NCI-H2107 (cell line): ENCODE data around the gene SMKR1.
"Not testable (repeated sequence)": the region's sequence is repeated elsewhere in the genome, so short reads cannot be mapped to it uniquely, and the experiment has no call there.

ENCODE experiments used
- DNase-seq: peaks from one replicate; lab custom pipeline; 2025; lab: John Stamatoyannopoulos, UW

The SMKR1 gene

DNA sequence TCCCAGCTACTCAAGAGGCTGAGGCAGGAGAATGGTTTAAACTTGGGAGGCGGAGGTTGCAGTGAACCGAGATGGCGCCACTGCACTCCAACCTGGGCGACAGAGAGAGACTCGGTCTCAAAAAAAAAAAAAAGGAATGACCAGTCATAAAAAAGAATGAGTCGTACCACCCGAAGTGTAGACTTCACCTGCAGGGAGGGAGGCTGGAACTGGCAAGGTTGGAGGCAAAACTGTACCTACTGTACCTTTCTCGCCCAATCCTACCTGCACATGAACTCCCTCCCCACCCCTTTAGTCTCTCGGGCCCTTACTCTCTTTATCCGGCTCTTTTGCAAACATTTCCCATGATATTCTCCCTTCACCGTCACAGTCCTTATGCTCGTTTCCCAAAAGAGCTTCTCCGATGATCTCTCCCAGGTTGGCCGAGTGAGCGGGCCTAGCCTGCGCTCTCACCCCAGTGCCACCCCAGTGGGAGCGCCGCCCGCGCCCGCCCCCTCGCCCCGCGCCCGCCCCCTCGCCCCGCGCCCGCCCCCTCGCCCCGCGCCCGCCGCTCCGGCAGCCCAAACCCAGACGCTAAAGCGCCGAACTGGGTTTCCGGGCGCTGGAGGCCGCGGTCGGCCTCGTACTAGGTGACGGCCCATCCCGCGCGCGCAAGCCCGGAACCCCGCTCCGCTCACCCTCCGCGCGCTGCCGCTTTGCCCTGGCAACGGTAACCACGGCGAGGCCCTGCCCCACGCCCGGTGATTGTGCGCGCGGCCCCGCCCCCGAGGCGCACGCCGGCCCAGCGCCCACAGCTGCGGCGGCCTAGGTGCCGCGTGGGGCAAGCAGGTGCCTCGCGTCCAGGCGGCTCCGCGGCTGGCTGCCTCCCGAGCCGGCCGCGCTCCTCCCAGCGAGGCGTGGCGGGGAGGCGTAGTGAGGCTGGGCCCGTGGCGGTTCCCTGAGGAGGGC is at the start of gene SMKR1:
Gene SMKR1 (plus strand): TSS at position 772 of the 948 bp plus-strand sequence. CDS start 294 bp downstream, outside the sequence.
- DNase-seq, result peak; percentile 81

DNA sequence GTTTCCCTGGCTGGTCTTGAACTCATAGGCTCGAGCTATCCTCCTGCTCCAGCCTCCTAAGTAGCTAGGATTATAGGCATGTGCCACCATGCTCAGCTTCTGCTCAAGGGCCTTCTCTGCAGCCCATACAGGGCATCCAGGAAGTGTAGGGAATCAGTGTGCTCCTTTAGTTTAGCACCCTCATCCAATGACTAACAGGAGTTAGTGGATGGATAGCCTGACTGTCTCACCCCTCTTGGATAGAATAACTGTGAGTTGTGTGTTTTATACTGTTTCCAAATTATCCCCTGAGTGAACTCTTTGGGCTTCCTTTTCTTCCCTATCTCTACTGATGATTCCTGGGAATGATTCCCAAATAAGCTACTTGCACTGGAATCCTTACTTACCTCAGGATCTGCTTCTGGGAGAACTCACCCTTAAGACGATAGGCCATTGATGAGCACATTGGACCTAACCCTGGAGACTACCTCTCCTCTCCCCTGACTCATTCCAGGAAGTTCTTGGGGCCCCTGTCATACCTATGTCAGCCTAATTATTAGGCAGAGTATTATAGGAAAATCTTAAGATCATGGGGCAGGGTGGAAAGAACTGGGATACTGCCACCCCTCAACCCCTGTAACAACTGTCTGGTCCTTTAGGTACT is 49.6 kb upstream of the SMKR1 start:
- no peak for DNase-seq

DNA sequence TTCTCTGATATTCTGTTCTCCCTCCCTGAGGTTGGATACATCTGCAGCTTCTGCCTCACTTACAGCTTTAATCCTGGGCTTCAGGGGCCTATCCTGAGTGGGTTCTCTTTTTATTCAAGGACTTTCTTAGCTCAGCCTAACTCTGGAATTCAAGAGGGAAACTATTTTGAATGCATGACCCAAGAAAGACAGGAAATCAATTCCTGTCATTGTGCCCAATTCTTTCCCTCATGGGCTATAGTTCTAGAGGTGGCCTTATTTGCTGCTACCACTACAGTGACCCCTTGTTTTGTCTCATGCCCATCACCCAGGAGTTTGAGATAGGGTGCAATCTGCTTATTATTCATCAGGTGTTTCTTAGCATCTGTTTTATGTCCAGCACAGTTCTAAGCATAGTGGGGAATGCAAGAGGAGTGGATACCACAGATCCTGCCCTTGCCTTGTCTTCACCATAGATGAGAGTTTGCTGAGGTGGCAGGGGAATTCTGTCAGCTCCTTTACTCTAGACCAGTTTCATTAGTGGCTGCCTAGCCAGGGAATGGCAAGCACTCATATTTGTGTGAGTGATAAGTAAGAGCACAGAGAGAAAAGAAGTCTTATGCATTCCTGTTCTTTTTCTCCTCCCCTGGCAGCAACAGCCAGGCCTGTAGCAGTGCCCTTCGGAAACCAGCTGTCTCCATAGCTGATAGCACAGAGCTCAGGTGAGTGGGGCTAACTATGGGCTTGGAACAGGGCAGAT is 48.7 kb upstream of the SMKR1 start:
- no peak for DNase-seq

DNA sequence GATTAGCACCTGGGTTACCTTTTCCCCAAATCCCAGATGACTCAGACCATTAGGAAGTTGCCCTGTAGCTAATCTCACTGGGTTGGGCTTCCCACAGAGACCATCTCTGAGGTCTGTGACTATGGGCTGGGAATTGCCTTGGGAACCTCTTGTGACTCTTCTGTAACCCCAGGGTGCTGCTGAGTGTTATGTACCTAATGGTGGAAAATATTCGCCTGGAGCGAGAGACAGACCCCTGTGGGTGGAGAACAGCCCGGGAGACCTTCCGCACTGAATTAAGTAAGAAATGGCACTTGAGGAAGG is 48.1 kb upstream of the SMKR1 start:
- DNase-seq, result no peak

DNA sequence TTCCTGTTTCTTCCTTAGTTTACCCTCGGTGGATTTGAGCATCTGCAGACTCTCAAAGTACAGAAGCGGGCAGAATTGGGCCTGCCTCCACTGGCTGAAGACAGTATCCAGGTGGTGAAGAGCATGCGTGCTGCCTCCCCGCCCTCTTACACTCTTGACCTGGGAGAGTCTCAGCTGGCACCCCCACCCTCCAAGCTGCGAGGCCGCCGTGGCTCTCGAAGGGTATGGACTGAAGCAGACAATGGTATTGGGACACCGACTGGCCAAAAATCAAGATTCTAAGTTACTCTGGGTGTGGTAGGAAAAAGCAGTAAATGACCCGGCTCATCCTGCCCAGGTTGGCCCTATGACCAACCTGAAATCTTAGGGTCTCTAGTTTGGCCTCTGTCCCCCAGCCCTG is 45.9 kb upstream of the SMKR1 start:
- DNase-seq, result no peak

DNA sequence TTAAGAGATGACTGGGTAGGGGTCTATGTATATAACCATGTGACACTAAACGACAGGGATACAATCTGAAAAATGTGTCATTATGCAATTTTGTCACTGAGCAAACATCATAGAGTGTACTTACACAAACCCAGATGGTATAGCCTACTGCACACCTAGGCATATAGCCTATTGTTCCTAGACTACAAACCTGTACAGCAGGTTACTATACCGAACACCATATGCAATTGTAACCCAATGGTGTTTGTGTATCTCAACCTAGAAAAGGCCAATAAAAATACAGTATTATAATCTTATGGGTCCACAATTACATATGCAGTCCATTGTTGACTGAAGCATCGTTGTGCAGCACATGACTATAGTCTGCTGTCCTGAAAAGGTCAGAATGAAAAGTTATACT is 45.2 kb upstream of the SMKR1 start:
- no peak for DNase-seq

DNA sequence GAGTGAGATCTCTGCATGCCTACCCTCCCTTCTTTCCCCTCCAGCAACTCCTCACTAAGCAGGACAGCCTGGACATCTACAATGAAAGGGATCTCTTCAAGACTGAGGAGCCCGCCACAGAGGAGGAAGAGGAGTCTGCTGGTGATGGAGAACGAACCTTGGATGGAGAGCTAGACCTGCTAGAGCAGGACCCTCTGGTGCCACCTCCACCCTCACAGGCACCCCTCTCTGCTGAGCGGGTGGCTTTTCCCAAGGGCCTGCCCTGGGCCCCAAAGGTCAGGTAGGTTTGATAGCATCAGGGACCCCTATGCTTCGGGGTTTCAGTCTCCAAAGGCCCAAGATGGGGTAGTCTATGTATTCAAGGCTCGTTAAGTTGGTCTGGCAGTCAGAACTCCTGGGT is 44.2 kb upstream of the SMKR1 start:
- DNase-seq, result no peak

DNA sequence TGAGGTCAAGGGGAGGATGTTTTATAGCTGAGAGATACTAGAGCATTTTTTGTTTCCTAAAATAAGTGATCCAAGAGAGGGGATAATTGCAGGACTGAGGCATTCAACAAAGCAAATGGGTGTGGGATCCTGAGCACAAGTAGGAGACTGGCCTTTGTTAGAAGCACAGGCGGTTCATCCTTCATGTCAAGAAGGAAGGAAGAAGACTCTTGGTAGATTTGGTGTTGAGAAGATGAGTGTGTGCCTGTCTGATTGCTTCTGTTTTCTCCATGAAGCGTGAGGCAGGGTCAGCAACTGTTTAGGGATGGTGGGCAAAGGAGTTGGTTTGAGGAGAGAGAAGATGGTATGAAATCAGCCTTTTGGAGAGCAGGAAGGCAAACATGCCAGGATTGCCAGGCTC is 40.5 kb upstream of the SMKR1 start:
- no peak for DNase-seq

DNA sequence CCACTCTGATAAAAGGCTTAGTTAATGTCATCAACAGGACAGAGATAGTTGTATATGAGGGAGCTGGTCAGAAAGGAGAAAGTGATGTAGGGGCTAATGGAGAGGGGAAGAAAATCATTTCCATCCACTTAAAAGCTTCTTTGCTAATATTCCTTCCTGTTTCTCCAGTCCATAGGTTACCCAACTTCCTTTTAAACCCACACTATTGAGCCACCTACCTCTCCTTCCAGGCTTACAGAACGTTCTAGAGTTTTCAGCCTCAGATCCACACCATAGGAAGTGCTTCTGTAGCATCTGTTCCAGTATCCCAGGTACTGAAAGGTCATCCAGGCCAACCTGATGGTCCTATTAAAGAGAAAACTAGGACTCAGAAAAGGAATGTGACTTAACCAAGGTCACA is 39.9 kb upstream of the SMKR1 start:
- DNase-seq, result no peak

DNA sequence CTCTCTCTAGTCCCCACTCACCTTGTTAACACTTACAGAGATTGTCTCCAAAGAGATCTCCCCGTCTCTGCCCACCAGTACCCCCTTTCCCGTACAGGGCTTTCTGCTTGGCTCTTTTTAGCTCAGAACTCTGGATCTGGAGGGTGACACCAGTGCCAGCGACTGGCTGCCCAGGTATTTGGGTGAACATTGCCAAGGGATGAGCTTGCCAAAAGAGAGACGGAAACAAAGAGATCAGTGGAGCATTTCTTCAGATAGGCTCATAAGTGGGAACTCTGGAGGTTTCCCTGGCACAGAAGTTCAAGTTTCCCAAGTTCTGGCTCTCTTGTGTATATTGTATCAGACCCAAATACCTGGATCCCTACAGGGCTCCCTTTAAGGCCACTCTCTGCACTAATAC is 38.1 kb upstream of the SMKR1 start:
- DNase-seq, result no peak

DNA sequence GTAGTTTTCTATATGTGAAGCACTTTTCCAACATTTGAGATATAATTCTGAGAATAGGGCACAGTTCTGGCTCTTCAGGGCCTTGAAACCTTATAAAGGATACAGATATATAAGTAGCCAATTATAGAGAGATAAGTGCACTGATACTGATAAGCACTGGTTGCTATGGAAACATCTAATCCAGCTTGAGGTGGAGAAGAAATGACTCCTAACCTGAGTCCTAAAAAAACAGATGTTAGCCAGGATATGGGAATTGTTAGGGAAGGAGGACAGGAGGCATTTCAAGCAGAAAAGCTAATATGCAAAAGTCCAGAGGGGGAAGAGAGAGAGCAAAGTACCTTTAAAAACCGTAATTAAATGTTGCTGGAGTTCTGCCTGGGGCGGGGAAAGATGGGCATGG is 37.3 kb upstream of the SMKR1 start:
- DNase-seq, result no peak

DNA sequence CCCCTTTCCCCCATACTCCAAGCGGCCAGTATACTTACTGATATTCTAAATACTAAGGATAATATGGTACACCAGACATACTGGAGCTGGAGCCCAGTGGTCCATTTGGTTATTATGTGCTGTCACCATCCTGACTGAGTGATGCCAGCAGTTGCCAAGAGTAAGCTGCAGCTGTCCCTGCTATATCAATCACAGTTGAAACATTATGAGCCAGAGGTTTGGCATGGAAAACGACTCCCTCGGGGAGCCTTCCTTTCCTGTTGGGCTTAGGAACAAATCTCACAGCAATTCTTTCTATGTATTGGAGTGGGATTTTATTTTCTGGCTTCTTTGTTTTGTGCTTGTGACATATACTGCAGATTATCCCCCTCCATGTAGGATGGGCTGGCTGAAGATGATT is 35.5 kb upstream of the SMKR1 start:
- DNase-seq, result no peak

DNA sequence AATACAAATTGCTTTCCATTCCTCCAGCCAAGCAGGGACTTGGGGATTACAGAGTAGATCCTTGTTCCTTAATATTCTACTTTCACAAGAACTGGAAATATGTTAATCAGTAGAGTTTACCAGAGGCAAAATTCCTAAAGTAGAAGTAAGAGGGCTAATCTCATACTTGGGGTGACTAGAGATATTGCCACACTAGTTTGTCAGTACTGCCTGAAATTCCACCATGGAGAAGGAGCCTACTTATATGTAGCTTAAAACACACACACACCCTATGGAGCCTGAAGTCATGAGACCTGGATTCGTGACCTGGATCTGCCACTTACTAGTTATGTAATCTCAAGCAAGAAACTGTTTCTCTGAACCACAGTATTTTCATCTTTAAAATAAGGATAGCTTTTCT is 34.2 kb upstream of the SMKR1 start:
- DNase-seq, result no peak

DNA sequence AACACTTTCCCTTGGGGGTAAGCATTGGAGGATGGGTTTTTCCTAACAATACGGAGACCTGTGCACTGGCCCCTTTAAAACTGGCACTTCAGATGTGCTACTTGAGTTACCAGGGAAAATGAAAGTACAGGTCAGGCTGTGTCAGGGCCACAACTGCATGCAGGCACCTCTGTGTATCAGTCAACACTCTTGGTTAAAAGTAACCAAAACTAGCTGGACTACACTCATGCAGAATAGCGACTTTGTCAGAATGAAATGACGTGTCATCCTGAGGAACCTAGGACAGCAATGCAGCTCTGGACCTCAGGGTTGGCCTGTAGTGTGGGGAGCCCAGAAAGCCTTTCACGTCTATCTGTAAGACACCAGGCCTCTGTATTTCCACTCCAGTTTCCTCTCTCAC is 33.8 kb upstream of the SMKR1 start:
- DNase-seq, result no peak

DNA sequence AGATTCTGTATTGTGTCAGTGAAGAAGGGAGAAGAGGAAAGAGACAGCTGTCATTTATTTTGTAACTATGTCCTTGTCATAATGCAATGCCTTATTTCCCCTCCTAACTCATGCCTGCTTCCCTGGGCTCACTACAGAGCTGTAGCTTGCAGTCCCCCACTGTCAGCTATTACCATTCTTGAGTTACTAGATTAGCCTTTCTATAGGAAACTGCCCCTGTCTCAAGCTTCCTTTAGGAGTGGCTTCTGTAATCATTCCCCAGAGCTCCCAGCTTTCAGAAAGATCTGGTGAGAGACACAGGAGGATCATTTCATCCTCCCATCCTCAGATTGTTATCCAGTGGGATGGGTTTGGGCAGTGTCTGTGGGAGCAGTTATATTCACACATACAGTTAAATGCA is 32.4 kb upstream of the SMKR1 start:
- no peak for DNase-seq

DNA sequence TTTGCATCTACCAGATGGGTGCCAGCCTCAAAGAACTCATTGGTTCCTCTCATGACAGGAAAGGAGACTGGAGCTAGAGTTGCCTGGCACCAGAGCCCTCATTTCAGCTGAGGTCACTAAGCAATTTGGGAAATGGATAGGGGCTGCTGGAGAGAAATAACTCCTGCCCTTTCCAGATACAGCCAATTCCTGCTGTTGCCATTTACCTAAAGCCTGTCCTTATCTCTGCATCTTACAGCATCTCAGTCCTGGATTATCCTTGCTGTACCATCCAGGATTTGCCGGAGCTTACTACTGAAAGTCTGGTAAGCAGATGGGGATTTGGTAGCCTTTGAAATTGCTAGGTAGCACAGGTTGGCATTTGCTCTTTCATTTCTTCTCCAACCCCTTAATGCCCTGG is 31.9 kb upstream of the SMKR1 start:
- DNase-seq, result no peak

DNA sequence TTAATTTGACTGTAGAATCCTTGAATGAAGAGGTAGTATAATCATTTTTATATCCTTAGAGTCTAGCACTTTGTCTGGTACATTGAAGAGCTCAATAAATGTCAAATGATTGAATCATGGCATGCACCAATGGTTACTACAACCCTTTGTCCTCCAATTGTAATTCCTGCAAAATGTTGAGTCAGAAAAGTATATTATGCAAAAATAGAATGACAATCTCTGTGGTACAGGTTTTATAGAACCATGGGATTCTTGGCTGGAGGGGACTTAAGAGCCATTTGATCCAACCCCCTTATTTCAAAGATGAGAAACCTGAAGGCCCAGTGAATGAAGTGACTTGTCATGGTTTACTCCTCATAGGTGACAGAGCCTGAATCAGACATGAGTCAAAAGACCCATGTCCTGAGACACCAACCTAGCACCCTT is 30.9 kb upstream of the SMKR1 start:
- no peak for DNase-seq

DNA sequence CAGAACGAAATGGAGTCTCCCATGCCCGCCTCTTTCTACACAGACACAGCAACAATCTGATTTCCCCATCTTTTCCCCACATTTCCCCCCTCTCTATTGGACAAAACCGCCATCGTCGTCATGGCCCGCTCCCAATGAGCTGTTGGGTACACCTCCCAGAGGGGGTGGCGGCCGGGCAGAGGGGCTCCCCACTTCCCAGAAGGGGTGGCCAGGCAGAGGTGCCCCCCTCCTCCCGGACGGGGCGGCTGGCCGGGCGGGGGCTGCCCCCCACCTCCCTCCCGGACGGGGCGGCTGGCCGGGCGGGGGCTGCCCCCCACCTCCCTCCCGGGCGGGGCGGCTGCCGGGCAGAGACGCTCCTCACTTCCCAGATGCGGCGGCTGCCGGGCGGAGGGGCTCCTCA is 26.4 kb upstream of the SMKR1 start:
- not testable (repeated sequence) for DNase-seq

DNA sequence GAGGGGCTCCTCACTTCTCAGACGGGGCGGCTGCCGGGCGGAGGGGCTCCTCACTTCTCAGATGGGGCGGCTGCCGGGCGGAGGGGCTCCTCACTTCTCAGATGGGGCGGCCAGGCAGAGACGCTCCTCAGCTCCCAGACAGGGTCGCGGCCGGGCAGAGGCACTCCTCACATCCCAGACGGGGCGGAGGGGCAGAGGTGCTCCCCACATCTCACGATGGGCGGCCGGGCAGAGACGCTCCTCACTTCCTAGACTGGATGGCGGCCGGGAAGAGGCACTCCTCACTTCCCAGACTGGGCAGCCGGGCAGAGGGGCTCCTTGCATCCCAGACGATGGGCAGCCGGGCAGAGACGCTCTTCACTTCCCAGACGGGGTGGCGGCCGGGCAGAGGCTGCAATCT is 25.9 kb upstream of the SMKR1 start:
- DNase-seq, result not testable (repeated sequence)

DNA sequence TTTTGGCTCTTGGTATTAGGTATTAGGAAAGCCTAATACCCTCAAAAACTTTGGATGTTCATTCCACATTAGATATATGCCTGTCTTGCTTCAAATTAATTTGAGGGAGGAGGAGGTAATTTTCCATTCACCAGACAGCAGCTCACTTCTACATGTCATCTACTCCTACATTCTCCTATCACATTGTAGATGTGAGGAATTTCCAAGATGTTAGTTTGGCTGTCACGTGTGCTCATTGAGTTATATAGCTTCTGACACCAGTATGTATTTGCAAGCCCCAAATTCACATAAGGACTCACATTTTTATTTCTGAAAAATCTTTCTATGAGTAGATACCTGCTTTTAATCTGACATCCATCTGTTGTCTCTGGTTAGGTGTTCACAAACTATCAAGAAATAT is 22.5 kb upstream of the SMKR1 start:
- DNase-seq, result no peak

DNA sequence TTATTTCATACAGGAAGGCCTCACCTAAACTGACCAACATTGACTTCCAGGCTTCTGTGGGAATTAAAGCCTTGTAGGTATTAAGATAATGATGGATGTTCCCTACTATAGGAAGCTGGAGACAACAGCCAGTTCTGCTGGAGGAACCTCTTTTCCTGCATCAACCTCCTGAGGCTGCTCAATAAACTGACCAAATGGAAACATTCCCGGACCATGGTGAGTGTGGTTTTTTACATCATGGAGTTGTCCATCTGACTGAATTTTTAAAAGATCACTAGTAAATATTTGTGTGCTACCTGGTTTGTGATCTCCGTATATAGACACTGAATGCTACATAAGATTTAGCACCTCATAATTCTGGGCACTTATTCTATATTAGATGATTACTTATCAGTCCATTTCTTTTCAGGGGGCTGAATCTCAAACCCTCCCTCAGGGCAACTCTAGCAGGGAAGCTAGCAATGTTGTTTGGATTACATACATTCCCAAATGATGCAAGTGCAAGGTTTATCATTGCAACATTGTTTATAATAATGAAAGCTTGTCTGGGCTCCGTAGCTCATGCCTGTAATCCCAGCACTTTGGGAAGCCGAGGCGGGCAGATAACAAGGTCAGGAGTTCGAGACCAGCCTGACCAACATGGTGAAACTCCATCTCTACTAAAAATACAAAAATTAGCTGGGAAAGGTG is 21.5 kb upstream of the SMKR1 start:
- DNase-seq, result no peak

DNA sequence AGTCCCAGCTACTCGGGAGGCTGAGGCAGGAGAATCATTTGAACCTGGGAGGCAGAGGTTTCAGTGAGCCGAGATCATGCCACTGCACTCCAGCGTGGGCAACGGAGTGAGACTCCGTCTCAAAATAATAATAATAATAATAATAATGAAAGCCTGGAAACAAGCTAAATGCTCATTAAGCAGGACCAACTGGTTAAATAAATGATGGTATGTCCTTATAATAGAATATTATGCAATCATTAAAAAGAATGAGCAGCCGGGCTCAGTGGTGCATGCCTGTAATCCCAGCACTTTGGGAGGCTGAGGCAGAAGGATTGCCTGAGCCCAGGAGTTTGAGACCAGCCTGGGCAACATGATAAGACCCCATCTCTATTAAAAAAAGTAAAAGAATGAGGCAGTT is 21.0 kb upstream of the SMKR1 start:
- not testable (repeated sequence) for DNase-seq
